T-cell (primary cell): ENCODE results near the gene MCRS1. TPM values are rescaled to one million over a fixed set of nuclear protein-coding genes. Genes with fewer than 3 reads are reported as not detected.

Experiments
- ATAC-seq, 4 experiments: fragments of 200-7000 bp in 3 of 4; fragments of 150-1000 bp in 1 of 4; cut with Tn5 transposase; replicated peaks in 1 of 4; 1 replicate in 3 of 4; 2 replicates in 1 of 4; pipeline ENCODE4 v1.10.0; 2021; ENCODE audit warnings: moderate library complexity in 3 of 4, mild to moderate bottlenecking in 2 of 4, moderate number of reproducible peaks in 1 of 4
- CTCF ChIA-PET, 2 donors: fragments of 300-600 bp; sonication (Branson Sonifier 250); formaldehyde crosslinking; loops; one replicate each; lab custom pipeline; 2022; ENCODE audit warnings: antibody characterized with exemption in 2 of 2; lab: Charles Lee
- POLR2A ChIA-PET, 2 donors: fragments of 300-600 bp; sonication (Branson Sonifier 250); formaldehyde crosslinking; loops; one replicate each; lab custom pipeline; 2022; ENCODE audit warnings: antibody characterized with exemption in 2 of 2; lab: Charles Lee
- DNase-seq, 35 experiments: peaks; one replicate each; pipeline versions ENCODE4 v3.0.0 to v3.0.0-alpha.2; 2013 to 2023
- H3K27ac ChIP-seq: one replicate; pipeline ENCODE4 v1.5.1; 2013; ENCODE audit warnings: low read length
- H3K27me3 ChIP-seq, 2 experiments: replicated peaks in 1 of 2; 1 replicate in 1 of 2; 2 replicates in 1 of 2; pipeline versions ENCODE4 v1.6.1 to v1.7.0; 2013; ENCODE audit warnings: low read length in 1 of 2, mixed read lengths in 1 of 2; ENCODE audit not compliant: control insufficient read depth in 2 of 2, insufficient read depth in 2 of 2; ENCODE audit errors: extremely low read depth in 1 of 2
- H3K36me3 ChIP-seq, 2 donors: 1 replicate in 1 of 2; 2 replicates in 1 of 2; pipeline versions ENCODE4 v1.6.1 to v1.7.0; 2013; ENCODE audit warnings: low read length in 1 of 2; ENCODE audit not compliant: control insufficient read depth in 2 of 2, insufficient read depth in 1 of 2; ENCODE audit errors: extremely low read depth in 1 of 2
- H3K4me1 ChIP-seq, 2 experiments: 1 replicate in 1 of 2; 2 replicates in 1 of 2; pipeline versions ENCODE4 v1.6.1 to v1.7.0; 2013; ENCODE audit warnings: low read length in 2 of 2, mixed read lengths in 1 of 2; ENCODE audit not compliant: insufficient read depth in 2 of 2, control insufficient read depth in 1 of 2; ENCODE audit errors: extremely low read depth in 1 of 2
- H3K4me3 ChIP-seq, 2 donors: 1 replicate in 1 of 2; 2 replicates in 1 of 2; pipeline versions ENCODE4 v1.5.1 to v1.7.0; 2013; ENCODE audit warnings: mild to moderate bottlenecking in 2 of 2, low read length in 1 of 2, moderate library complexity in 1 of 2; ENCODE audit not compliant: control insufficient read depth in 1 of 2; ENCODE audit errors: extremely low read depth in 1 of 2
- H3K9me3 ChIP-seq: 2 replicates; pipeline ENCODE4 v1.7.0; 2013
- H3K27ac Mint-ChIP-seq, 2 donors: one replicate each; pipeline ENCODE4 v1.8.0; 2020 to 2021; ENCODE audit warnings: mild to moderate bottlenecking in 2 of 2, mixed read lengths in 2 of 2
- H3K27me3 Mint-ChIP-seq, 2 donors: one replicate each; pipeline ENCODE4 v1.8.0; 2021 to 2022; ENCODE audit warnings: mixed read lengths in 2 of 2
- H3K36me3 Mint-ChIP-seq: one replicate; pipeline ENCODE4 v1.8.0; 2021; ENCODE audit warnings: mixed read lengths
- H3K4me1 Mint-ChIP-seq, 3 donors: one replicate each; pipeline ENCODE4 v1.8.0; 2020 to 2022; ENCODE audit warnings: mixed read lengths in 3 of 3, mild to moderate bottlenecking in 1 of 3
- H3K4me3 Mint-ChIP-seq, 3 donors: one replicate each; pipeline ENCODE4 v1.8.0; 2020 to 2022; ENCODE audit warnings: mild to moderate bottlenecking in 3 of 3, mixed read lengths in 3 of 3, moderate library complexity in 3 of 3
- H3K9me3 Mint-ChIP-seq, 3 donors: one replicate each; pipeline ENCODE4 v1.8.0; 2020 to 2022; ENCODE audit warnings: mixed read lengths in 3 of 3
- WGBS: methylation state at CpG from one replicate; pipeline ENCODE4 v1.1.5; 2013; ENCODE audit warnings: missing lambda C conversion rate; ENCODE audit not compliant: insufficient coverage; 5-methylcytosine and 5-hydroxymethylcytosine counted together
- total RNA-seq, 35 experiments: library from RNA in 6 of 35; stranded (reverse) in 6 of 35; fragments of 120-200 nt in 1 of 35; gene quantifications; one replicate each; pipeline versions ENCODE4 v1.2.1 to v1.2.4 and lab custom pipeline; 2013 to 2026

MCRS1 gene
- total RNA-seq, 5 donors from 2014 or later (not counting 1 experiment from before 2014, with no cell fraction given), result 66.1 to 89.0 (median 85.7) TPM

GRCh38 chr12:49560695-49561094 is 7.2 kb downstream of the MCRS1 start:
- no peak overlapping the region for H3K4me3 Mint-ChIP-seq
- no peaks in the 10 kb centered on the region for H3K27me3 ChIP-seq
- 86% methylated on average over 2 of the region's 7 CpGs for WGBS
- no peak for ATAC-seq
- no peaks in the 10 kb centered on the region for H3K27me3 Mint-ChIP-seq
- no peak overlapping the region for H3K4me3 ChIP-seq
- H3K4me1 Mint-ChIP-seq, result peaks cover 18 to 31% (median 28%) of the 10 kb centered on the region in 3 donors
- no peaks in the 10 kb centered on the region for H3K9me3 ChIP-seq
- peaks cover 7 to 25% of the 10 kb centered on the region in 2 experiments for H3K4me1 ChIP-seq
- DNase-seq, result no peak
- ChIA-PET CTCF (interaction anchor here in 1 of 2 donors (0.5 kb wide), 1 partner anchor 409 kb away, joined by 4 read pairs; no protein-coding TSS in a partner anchor), POLR2A (no interaction called here)
- H3K36me3 ChIP-seq, result peaks cover 25 to 85% of the 10 kb centered on the region in 2 donors
- no peak overlapping the region for H3K27ac ChIP-seq
- no peaks in the 10 kb centered on the region for H3K9me3 Mint-ChIP-seq
- H3K36me3 Mint-ChIP-seq, result peaks cover 36% of the 10 kb centered on the region
- H3K27ac Mint-ChIP-seq, result peak overlapping the region; percentile 1 to 6

DNA sequence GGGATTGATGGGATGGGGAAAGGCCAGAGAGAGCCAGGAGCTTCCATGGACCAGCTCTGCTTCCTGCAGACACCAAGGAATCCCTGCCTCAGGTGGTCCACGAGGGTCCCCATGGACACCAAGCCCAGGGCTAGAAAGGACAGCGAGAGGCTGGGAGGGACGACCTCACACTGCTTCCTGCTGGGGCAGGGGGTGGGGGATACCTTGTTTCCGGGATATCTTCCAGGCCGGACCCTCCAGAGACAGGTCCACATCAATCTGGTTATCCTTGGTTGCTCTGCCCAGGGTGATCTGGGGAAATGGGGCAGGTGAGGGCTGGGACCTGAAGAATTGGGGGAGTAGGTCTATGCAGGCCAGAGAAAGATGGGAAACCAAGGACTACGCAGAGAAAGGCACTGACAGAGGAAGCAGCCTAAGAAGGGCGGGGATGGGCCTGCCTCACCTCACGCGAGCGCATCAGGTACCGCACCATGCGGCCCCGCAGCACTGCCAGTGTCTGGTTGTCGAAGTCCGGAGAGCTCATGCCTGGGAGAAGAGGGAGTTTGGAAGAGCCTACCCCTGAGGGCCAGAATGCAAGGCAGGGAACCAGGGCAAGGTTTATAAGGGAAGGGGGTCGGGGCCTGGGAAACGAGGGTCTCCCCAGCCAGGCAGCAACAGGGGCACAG is 8.8 kb downstream of the MCRS1 start:
- ChIA-PET POLR2A (interaction anchor here in 1 of 2 donors (0.8 kb wide), 1 partner anchor 16 kb away, joined by 3 read pairs; no protein-coding TSS in a partner anchor), CTCF (no interaction called here)
- Histone ChIP-seq H3K4me1 (peaks cover 0 to 10% of the 10 kb centered on the region in 2 experiments), H3K9me3 (no peaks in the 10 kb centered on the region), H3K36me3 (peaks cover 25 to 76% of the 10 kb centered on the region in 2 donors), H3K27ac (no peak overlapping the region), H3K27me3 (no peaks in the 10 kb centered on the region), H3K4me3 (no peak overlapping the region)
- WGBS, result over 99% methylated on average over 17 of the region's 17 CpGs
- H3K36me3 Mint-ChIP-seq, result peaks cover 36% of the 10 kb centered on the region
- H3K4me1 Mint-ChIP-seq, result peaks cover 4 to 15% (median 13%) of the 10 kb centered on the region in 3 donors
- no peak for ATAC-seq
- no peaks in the 10 kb centered on the region for H3K9me3 Mint-ChIP-seq
- H3K4me3 Mint-ChIP-seq, result no peak overlapping the region
- no peaks in the 10 kb centered on the region for H3K27me3 Mint-ChIP-seq
- H3K27ac Mint-ChIP-seq, result no peak overlapping the region
- DNase-seq, result no peak

- POLR2A ChIA-PET, result interaction anchor here in 1 of 2 donors (0.8 kb wide), 1 partner anchor 15 kb away, joined by 3 read pairs; no protein-coding TSS in a partner anchor
- CTCF ChIA-PET, result interaction anchor here in 1 of 2 donors (0.5 kb wide), 1 partner anchor 20 kb away, joined by 6 read pairs; no protein-coding TSS in a partner anchor
- Histone ChIP-seq H3K27ac (no peak overlapping the region), H3K9me3 (no peaks in the 10 kb centered on the region), H3K36me3 (peaks cover 24 to 70% of the 10 kb centered on the region in 2 donors), H3K4me1 (peaks cover 0 to 8% of the 10 kb centered on the region in 2 experiments), H3K27me3 (no peaks in the 10 kb centered on the region), H3K4me3 (no peak overlapping the region)
- no peak for ATAC-seq
- Mint-ChIP-seq H3K9me3 (no peaks in the 10 kb centered on the region), H3K36me3 (peaks cover 31% of the 10 kb centered on the region), H3K27ac (no peak overlapping the region), H3K27me3 (no peaks in the 10 kb centered on the region), H3K4me3 (no peak overlapping the region), H3K4me1 (peaks cover 4 to 9% (median 7%) of the 10 kb centered on the region in 3 donors)
- no peak for DNase-seq
- 94% methylated on average over 7 of the region's 13 CpGs for WGBS
These were observed 9.4 kb downstream of the MCRS1 start for GRCh38 chr12:49558526-49558925.

GRCh38 chr12:49557917-49558215 is 10.1 kb downstream of the MCRS1 start:
- 89% methylated on average over 6 of the region's 7 CpGs for WGBS
- Mint-ChIP-seq H3K27me3 (no peaks in the 10 kb centered on the region), H3K36me3 (peaks cover 31% of the 10 kb centered on the region), H3K4me1 (peaks cover 4 to 8% (median 7%) of the 10 kb centered on the region in 3 donors), H3K27ac (no peak overlapping the region), H3K9me3 (no peaks in the 10 kb centered on the region), H3K4me3 (no peak overlapping the region)
- DNase-seq, result no peak
- no peak overlapping the region for H3K4me3 ChIP-seq
- H3K27me3 ChIP-seq, result no peaks in the 10 kb centered on the region
- peaks cover 0 to 8% of the 10 kb centered on the region in 2 experiments for H3K4me1 ChIP-seq
- ChIA-PET CTCF (no interaction called here), POLR2A (no interaction called here)
- H3K27ac ChIP-seq, result no peak overlapping the region
- no peak for ATAC-seq
- H3K36me3 ChIP-seq, result peaks cover 20 to 63% of the 10 kb centered on the region in 2 donors
- no peaks in the 10 kb centered on the region for H3K9me3 ChIP-seq

DNA sequence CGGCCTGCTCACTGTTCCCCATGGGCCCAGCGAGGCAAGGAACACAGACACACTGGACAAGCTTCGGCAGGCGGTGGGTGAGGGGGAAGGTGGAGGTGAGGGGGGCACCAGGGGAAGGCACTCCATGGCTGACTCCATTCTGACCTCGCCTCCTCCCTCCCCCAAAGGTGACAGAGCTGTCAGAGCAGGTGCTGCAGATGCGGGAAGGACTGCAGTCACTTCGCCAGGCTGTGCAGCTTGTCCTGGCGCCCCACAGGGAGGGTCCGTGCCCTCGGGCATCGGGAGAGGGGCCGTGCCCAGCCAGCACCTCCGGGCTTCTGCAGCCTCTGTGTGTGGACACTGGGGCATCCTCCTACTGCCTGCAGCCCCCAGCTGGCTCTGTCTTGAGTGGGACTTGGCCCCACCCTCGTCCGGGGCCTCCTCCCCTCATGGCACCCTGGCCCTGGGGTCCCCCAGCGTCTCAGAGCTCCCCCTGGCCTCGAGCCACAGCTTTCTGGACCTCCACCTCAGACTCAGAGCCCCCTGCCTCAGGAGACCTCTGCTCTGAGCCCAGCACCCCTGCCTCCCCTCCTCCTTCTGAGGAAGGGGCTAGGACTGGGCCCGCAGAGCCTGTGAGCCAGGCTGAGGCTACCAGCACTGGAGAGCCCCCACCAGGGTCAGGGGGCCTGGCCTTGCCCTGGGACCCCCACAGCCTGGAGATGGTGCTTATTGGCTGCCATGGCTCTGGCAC is 10.6 kb downstream of the MCRS1 start:
- Histone ChIP-seq H3K27ac (no peak overlapping the region), H3K27me3 (no peaks in the 10 kb centered on the region), H3K4me1 (peaks cover 0 to 8% of the 10 kb centered on the region in 2 experiments), H3K36me3 (peaks cover 20 to 58% of the 10 kb centered on the region in 2 donors), H3K4me3 (no peak overlapping the region), H3K9me3 (no peaks in the 10 kb centered on the region)
- no peak overlapping the region for H3K4me3 Mint-ChIP-seq
- peaks cover 26% of the 10 kb centered on the region for H3K36me3 Mint-ChIP-seq
- ChIA-PET CTCF (interaction anchor here in 1 of 2 donors (0.9 kb wide), 1 partner anchor 199 kb away, joined by 3 read pairs; no protein-coding TSS in a partner anchor), POLR2A (interaction anchor here in 1 of 2 donors (1.2 kb wide), 1 partner anchor 9 kb away, joined by 3 read pairs; no protein-coding TSS in a partner anchor)
- peak overlapping the region in 1 of 2 donors; percentile 78 for H3K27ac Mint-ChIP-seq
- ATAC-seq (no peak), DNase-seq (no peak)
- no peaks in the 10 kb centered on the region for H3K9me3 Mint-ChIP-seq
- no peaks in the 10 kb centered on the region for H3K27me3 Mint-ChIP-seq
- H3K4me1 Mint-ChIP-seq, result peaks cover 4 to 8% (median 7%) of the 10 kb centered on the region in 3 donors
- 95% methylated on average over 13 of the region's 18 CpGs for WGBS
